Breast epithelium (tissue), 3 donors: ENCODE results near the gene YTHDF1.

Experiments used
- POLR2A ChIP-seq: fragments of 450-650 bp; IDR thresholded peaks from one replicate; pipeline ENCODE4 v1.6.1; 2016; ENCODE audit warnings: antibody characterized with exemption, mild to moderate bottlenecking, moderate library complexity
- POLR2AphosphoS5 ChIP-seq, 3 donors: sonication (generic); formaldehyde crosslinking; IDR thresholded peaks; one replicate each; pipeline ENCODE4 v1.6.1; 2017; ENCODE audit warnings: antibody characterized with exemption in 3 of 3
- TF ChIP-seq, protein P1 (sequence below), 3 donors: fragments of 450-650 bp; IDR thresholded peaks; one replicate each; pipeline ENCODE4 v1.5.1; 2016 to 2017; ENCODE audit warnings: antibody characterized with exemption in 3 of 3, mild to moderate bottlenecking in 3 of 3, moderate library complexity in 3 of 3

DNA sequence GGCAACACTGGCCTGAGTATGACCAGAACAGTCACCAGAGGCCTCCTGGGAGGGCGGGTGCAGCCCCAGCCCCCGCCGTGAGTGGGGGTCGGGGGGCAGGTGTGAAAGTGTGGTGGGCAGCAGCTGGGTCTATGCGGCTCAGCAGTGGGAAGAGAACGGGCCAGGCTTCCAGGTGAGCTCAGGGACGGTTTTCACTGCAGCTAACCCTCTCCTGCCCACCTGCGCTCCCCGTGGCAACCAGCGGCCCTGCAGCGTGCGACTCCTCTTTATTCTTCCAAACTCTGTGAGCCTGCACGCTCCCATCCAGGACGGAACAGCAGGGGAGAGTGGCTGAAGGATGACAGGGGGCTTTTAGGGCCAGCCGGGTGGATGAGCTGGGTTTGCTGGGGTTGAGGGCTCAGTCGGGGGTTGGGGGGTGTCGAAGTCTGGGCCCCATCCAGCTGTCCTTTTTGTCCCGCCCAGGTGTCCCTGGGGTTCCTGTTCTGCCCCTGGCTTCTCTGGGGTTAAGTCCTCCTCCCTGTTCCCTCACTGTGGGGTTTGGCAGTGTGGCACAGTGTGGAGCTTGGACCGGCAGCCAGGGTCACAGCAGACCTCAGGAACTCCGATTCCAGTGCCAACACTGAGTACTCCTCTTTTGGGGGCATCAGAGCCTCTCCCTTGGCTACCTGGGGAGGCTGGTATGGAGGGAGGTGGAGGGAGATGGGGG, 18.9 kb upstream of the YTHDF1 start:
- no peak for TF ChIP-seq POLR2AphosphoS5 (IDR thresholded peaks at IDR 0.05)
- no peak for TF ChIP-seq POLR2A
- TF ChIP-seq, protein P1, sequence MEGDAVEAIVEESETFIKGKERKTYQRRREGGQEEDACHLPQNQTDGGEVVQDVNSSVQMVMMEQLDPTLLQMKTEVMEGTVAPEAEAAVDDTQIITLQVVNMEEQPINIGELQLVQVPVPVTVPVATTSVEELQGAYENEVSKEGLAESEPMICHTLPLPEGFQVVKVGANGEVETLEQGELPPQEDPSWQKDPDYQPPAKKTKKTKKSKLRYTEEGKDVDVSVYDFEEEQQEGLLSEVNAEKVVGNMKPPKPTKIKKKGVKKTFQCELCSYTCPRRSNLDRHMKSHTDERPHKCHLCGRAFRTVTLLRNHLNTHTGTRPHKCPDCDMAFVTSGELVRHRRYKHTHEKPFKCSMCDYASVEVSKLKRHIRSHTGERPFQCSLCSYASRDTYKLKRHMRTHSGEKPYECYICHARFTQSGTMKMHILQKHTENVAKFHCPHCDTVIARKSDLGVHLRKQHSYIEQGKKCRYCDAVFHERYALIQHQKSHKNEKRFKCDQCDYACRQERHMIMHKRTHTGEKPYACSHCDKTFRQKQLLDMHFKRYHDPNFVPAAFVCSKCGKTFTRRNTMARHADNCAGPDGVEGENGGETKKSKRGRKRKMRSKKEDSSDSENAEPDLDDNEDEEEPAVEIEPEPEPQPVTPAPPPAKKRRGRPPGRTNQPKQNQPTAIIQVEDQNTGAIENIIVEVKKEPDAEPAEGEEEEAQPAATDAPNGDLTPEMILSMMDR (IDR thresholded peaks at IDR 0.05) = peak in 2 of 3 donors; percentile 39 to 62
